ENCODE measurements around the gene SNN. TPM values are rescaled to one million over a fixed set of nuclear protein-coding genes. Genes with fewer than 3 reads are reported as not detected.

The SNN gene
- total and polyA plus RNA-seq, 9 of the 15 experiments (the other 6 are each of a cell fraction or from before 2014, with no cell fraction given), result 0.07 to 2.9 (median 1.9) TPM

DNA sequence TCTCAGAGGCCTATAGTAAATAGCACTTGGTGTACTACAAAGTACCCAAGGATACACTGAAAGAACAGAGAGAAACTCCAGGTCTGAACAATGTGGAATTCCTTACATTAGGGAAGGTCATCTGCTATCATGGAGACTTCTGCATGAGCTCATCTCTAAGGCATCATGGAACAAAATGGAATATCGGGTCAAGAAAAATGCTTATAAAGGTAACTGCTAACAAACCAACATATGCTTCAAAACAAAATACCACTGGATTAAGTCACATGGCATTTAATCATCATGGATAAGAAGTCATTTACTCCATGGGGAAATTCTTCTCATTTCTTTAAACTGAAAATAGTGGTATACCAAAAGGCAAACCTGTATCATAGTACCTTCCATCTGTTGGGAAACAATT, 40.2 kb downstream of the SNN start (continued):
- no peak for TF ChIP-seq ZNF121 (CRISPR knock-in tag; conservative IDR thresholded peaks at IDR 0.05)
- TF ChIP-seq, protein P1, sequence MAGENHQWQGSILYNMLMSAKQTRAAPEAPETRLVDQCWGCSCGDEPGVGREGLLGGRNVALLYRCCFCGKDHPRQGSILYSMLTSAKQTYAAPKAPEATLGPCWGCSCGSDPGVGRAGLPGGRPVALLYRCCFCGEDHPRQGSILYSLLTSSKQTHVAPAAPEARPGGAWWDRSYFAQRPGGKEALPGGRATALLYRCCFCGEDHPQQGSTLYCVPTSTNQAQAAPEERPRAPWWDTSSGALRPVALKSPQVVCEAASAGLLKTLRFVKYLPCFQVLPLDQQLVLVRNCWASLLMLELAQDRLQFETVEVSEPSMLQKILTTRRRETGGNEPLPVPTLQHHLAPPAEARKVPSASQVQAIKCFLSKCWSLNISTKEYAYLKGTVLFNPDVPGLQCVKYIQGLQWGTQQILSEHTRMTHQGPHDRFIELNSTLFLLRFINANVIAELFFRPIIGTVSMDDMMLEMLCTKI (IDR thresholded peaks at IDR 0.05; ENCODE audit: partially characterized antibody), result no peak
- TF ChIP-seq, protein P2, sequence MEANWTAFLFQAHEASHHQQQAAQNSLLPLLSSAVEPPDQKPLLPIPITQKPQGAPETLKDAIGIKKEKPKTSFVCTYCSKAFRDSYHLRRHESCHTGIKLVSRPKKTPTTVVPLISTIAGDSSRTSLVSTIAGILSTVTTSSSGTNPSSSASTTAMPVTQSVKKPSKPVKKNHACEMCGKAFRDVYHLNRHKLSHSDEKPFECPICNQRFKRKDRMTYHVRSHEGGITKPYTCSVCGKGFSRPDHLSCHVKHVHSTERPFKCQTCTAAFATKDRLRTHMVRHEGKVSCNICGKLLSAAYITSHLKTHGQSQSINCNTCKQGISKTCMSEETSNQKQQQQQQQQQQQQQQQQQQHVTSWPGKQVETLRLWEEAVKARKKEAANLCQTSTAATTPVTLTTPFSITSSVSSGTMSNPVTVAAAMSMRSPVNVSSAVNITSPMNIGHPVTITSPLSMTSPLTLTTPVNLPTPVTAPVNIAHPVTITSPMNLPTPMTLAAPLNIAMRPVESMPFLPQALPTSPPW (CRISPR knock-in tag; IDR thresholded peaks at IDR 0.05), result no peak

DNA sequence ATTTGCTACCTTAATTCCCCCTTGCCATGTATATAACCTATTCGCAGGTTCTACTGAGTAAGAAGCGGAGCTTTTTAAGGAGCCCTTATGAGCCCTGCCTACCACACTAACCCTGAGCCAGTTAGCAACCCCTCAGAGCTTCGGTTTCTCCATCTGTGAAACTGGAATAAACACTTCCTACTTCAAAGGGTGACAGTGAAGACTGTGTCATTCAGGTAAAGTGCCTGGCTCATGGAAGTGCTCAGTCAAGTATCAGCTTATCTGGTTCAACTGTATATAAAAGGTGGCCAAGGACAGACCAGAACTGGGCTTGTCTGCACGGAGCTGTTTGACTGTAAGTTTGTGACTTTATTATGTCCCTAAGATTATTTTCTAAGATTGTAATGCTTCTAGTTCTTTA, 43.4 kb downstream of the SNN start:
- CTCF ChIA-PET (ENCODE audit: low intra/inter-chr PET ratio), result no interaction called here
- no peaks in the 10 kb centered on the region for H3K79me2 ChIP-seq (ENCODE audit: control insufficient read depth, insufficient read depth, low read length)
- peaks cover 68% of the 10 kb centered on the region; the same call in 2 of the 3 replicates for H3K36me3 ChIP-seq (ENCODE audit: control insufficient read depth, insufficient read depth, low read length)
- BruUV-seq (replicated peaks), result no TSS peak
- no peak for ATAC-seq
- intact Hi-C loops (cut with micrococcal nuclease) (no loop called here), in situ Hi-C loops (cut with MboI) (no loop called here)
- no peak overlapping the region for H3K27ac ChIP-seq (ENCODE audit: extremely low read depth, low read depth, low read length)
- no peaks in the 10 kb centered on the region for H3K9me3 ChIP-seq (replicated peaks; ENCODE audit: control insufficient read depth, insufficient read depth, low read depth, low read length)
- no peak overlapping the region for H2AFZ ChIP-seq (ENCODE audit: low read depth, low read length)
- no peak for FAIRE-seq
- no peak overlapping the region for H3K4me3 ChIP-seq
- H4K20me1 ChIP-seq (replicated peaks; ENCODE audit: control insufficient read depth, insufficient read depth, low read length), result 0 out of 2 replicates have a peak, but pooled peaks cover 2% of the 10 kb centered on the region
- POLR2A ChIA-PET, result interaction anchor here (0.7 to 2.9 kb wide), 3 partner anchors 9 to 30 kb away, joined by 4 to 9 read pairs (median 4); partner anchors contain the start of gene TXNDC11
- no peak overlapping the region for H3K4me2 ChIP-seq (ENCODE audit: insufficient read depth, low read length)
- H3K4me1 ChIP-seq (replicated peaks in 1 of 2; ENCODE audit: control insufficient read depth in 2 of 2, insufficient read depth in 2 of 2, low read length in 2 of 2), result peaks cover 0 to under 1% of the 10 kb centered on the region in 2 experiments; a peak in 1 of 5 replicates
- H3K9me1 ChIP-seq (ENCODE audit: control insufficient read depth, insufficient read depth, low read length), result no peaks in the 10 kb centered on the region
- no peak for DNase-seq (ENCODE audit: extremely low read depth in 1 of 4, low spot score in 3 of 4)
- no peak overlapping the region for H3K9ac ChIP-seq (ENCODE audit: insufficient read depth in 1 of 2, low read depth in 2 of 2, low read length in 2 of 2)
- H3K27me3 ChIP-seq (ENCODE audit: control insufficient read depth in 2 of 2, insufficient read depth in 2 of 2, low read length in 2 of 2), result no peaks in the 10 kb centered on the region
- WGBS (ENCODE audit: insufficient coverage, low coverage, missing lambda C conversion rate), result 93% methylated on average over 4 of the region's 4 CpGs
- TF ChIP-seq DNMT1 (IDR thresholded peaks at IDR 0.05) (no peak), TBL1XR1 (IDR thresholded peaks at IDR 0.05; ENCODE audit: low read length in 2 of 2) (no peak), NCOA2 (IDR thresholded peaks at IDR 0.05; ENCODE audit: partially characterized antibody in 2 of 2) (no peak), FOXA1 (IDR thresholded peaks at IDR 0.05; ENCODE audit: borderline replicate concordance) (no peak), ZNF316 (IDR thresholded peaks at IDR 0.05) (no peak), SMARCA5 (IDR thresholded peaks at IDR 0.05) (no peak), SNIP1 (IDR thresholded peaks at IDR 0.05; ENCODE audit: low read depth) (no peak), CCAR2 (IDR thresholded peaks at IDR 0.05; ENCODE audit: low read depth, low read length) (no peak), NCOR1 (IDR thresholded peaks at IDR 0.05) (no peak), ERF (CRISPR knock-in tag; IDR thresholded peaks at IDR 0.05) (no peak), ZNF644 (tag; IDR thresholded peaks at IDR 0.05; ENCODE audit: low read depth) (no peak)
- TF ChIP-seq, protein P3, sequence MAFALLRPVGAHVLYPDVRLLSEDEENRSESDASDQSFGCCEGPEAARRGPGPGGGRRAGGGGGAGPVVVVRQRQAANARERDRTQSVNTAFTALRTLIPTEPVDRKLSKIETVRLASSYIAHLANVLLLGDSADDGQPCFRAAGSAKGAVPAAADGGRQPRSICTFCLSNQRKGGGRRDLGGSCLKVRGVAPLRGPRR (CRISPR knock-in tag; IDR thresholded peaks at IDR 0.05), result no peak
- TF ChIP-seq, protein P4, sequence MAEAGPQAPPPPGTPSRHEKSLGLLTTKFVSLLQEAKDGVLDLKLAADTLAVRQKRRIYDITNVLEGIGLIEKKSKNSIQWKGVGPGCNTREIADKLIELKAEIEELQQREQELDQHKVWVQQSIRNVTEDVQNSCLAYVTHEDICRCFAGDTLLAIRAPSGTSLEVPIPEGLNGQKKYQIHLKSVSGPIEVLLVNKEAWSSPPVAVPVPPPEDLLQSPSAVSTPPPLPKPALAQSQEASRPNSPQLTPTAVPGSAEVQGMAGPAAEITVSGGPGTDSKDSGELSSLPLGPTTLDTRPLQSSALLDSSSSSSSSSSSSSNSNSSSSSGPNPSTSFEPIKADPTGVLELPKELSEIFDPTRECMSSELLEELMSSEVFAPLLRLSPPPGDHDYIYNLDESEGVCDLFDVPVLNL (CRISPR knock-in tag; IDR thresholded peaks at IDR 0.05; ENCODE audit: low read depth), result no peak
- TF ChIP-seq, protein P5, sequence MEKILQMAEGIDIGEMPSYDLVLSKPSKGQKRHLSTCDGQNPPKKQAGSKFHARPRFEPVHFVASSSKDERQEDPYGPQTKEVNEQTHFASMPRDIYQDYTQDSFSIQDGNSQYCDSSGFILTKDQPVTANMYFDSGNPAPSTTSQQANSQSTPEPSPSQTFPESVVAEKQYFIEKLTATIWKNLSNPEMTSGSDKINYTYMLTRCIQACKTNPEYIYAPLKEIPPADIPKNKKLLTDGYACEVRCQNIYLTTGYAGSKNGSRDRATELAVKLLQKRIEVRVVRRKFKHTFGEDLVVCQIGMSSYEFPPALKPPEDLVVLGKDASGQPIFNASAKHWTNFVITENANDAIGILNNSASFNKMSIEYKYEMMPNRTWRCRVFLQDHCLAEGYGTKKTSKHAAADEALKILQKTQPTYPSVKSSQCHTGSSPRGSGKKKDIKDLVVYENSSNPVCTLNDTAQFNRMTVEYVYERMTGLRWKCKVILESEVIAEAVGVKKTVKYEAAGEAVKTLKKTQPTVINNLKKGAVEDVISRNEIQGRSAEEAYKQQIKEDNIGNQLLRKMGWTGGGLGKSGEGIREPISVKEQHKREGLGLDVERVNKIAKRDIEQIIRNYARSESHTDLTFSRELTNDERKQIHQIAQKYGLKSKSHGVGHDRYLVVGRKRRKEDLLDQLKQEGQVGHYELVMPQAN (IDR thresholded peaks at IDR 0.05; ENCODE audit: borderline replicate concordance), result no peak

Measured in K562 (cell line).